H1 (cell line): ENCODE measurements around the gene PDS5A. TPM values are rescaled to one million over a fixed set of nuclear protein-coding genes. Genes with fewer than 3 reads are reported as not detected.

ENCODE experiments used
- CTCF ChIA-PET: fragments of 300-600 bp; sonication (Branson Sonifier 250); formaldehyde crosslinking; loops from one replicate; lab custom pipeline; 2021; ENCODE audit not compliant: partially characterized antibody; lab: Charles Lee
- POLR2A ChIA-PET: fragments of 300-600 bp; sonication (Branson Sonifier 250); formaldehyde crosslinking; loops from one replicate; lab custom pipeline; 2021; ENCODE audit warnings: inconsistent platforms; ENCODE audit not compliant: partially characterized antibody; lab: Charles Lee
- DNase-seq, 2 experiments: peaks; one replicate each; pipeline versions ENCODE4 v3.0.0 to v3.0.0-alpha.2; 2010 to 2022; ENCODE audit warnings: low spot score in 2 of 2, low read depth in 1 of 2, mixed read lengths in 1 of 2
- FAIRE-seq: peaks from 2 replicates; lab custom pipeline; 2011; peaks lifted over from hg19 to GRCh38; lab: Jason Lieb, UNC
- H2AFZ ChIP-seq: 2 replicates; pipeline ENCODE4 v1.8.1; 2012; ENCODE audit warnings: low read length, inconsistent platforms
- H2AK5ac ChIP-seq: 2 replicates; pipeline ENCODE4 v1.6.1; 2013; ENCODE audit warnings: low read depth, low read length
- H2BK120ac ChIP-seq: replicated peaks from 2 replicates; pipeline ENCODE3; 2013; ENCODE audit warnings: low read depth, low read length, inconsistent platforms
- H2BK12ac ChIP-seq: 2 replicates; pipeline ENCODE4 v1.6.1; 2013; ENCODE audit warnings: low read depth, low read length
- H2BK15ac ChIP-seq: 2 replicates; pipeline ENCODE4 v1.6.1; 2013; ENCODE audit warnings: low read length
- H2BK20ac ChIP-seq: 2 replicates; pipeline ENCODE4 v1.6.1; 2013; ENCODE audit warnings: low read length
- H2BK5ac ChIP-seq: 2 replicates; pipeline ENCODE4 v1.6.1; 2013; ENCODE audit warnings: low read depth, low read length
- H3K14ac ChIP-seq: 2 replicates; pipeline ENCODE4 v1.6.1; 2013; ENCODE audit warnings: inconsistent platforms; ENCODE audit not compliant: insufficient read length
- H3K18ac ChIP-seq: 2 replicates; pipeline ENCODE4 v1.6.1; 2013; ENCODE audit warnings: low read length; ENCODE audit errors: extremely low read depth
- H3K23ac ChIP-seq: 2 replicates; pipeline ENCODE4 v1.6.1; 2013; ENCODE audit warnings: inconsistent platforms; ENCODE audit not compliant: insufficient read length
- H3K23me2 ChIP-seq: 2 replicates; pipeline ENCODE4 v1.6.1; 2013; ENCODE audit warnings: low read depth, low read length
- H3K27ac ChIP-seq: 2 replicates; pipeline ENCODE4 v1.6.1; 2011; ENCODE audit warnings: low read depth, low read length, inconsistent platforms
- H3K27me3 ChIP-seq, 4 experiments: replicated peaks in 1 of 4; 1 replicate in 1 of 4; 2 replicates in 3 of 4; pipeline versions ENCODE4 v1.6.1 to v1.8.1; 2011 to 2013; ENCODE audit warnings: low read length in 3 of 4, mild to moderate bottlenecking in 3 of 4, inconsistent platforms in 2 of 4, mixed read lengths in 2 of 4, moderate library complexity in 1 of 4; ENCODE audit not compliant: control insufficient read depth in 3 of 4, insufficient read depth in 3 of 4; ENCODE audit errors: extremely low read depth in 1 of 4
- H3K36me3 ChIP-seq, 4 experiments: 2 replicates each; pipeline versions ENCODE4 v1.6.1 to v1.8.1; 2011 to 2013; ENCODE audit warnings: mild to moderate bottlenecking in 4 of 4, low read length in 3 of 4, moderate library complexity in 2 of 4, control low read depth in 1 of 4, inconsistent platforms in 1 of 4; ENCODE audit not compliant: insufficient read depth in 4 of 4, control insufficient read depth in 2 of 4
- H3K4ac ChIP-seq: replicated peaks from 2 replicates; pipeline ENCODE3; 2013; ENCODE audit warnings: low read length, low read depth, mixed read lengths, inconsistent platforms; ENCODE audit not compliant: insufficient read length
- H3K4me1 ChIP-seq, 4 experiments: replicated peaks in 1 of 4; 1 replicate in 1 of 4; 2 replicates in 3 of 4; pipeline versions ENCODE4 v1.6.1 to v1.8.1; 2011 to 2013; ENCODE audit warnings: low read length in 3 of 4, inconsistent platforms in 2 of 4, mixed read lengths in 1 of 4; ENCODE audit not compliant: insufficient read depth in 4 of 4, control insufficient read depth in 3 of 4
- H3K4me2 ChIP-seq, 2 experiments: 2 replicates each; pipeline versions ENCODE4 v1.6.1 to v1.8.1; 2011 to 2013; ENCODE audit warnings: low read depth in 2 of 2, low read length in 2 of 2, control low read depth in 1 of 2, inconsistent platforms in 1 of 2, mild to moderate bottlenecking in 1 of 2; ENCODE audit not compliant: insufficient read depth in 1 of 2
- H3K4me3 ChIP-seq, 4 experiments: fragments of 200-600, 300-600 bp in 1 of 4; sonication (generic), shearing (Covaris generic), sonication (Bioruptor Twin) in 1 of 4; 2 replicates each; pipeline versions ENCODE4 v1.5.1 to v1.8.1; 2011 to 2016; ENCODE audit warnings: low read length in 4 of 4, low read depth in 3 of 4, control low read depth in 2 of 4, inconsistent platforms in 2 of 4, mild to moderate bottlenecking in 2 of 4, mixed read lengths in 1 of 4, moderate library complexity in 1 of 4; ENCODE audit not compliant: insufficient read depth in 2 of 4; ENCODE audit errors: extremely low read depth in 1 of 4
- H3K56ac ChIP-seq: replicated peaks from 2 replicates; pipeline ENCODE3; 2013; ENCODE audit warnings: low read depth, mild to moderate bottlenecking, mixed read lengths, low read length, inconsistent platforms; ENCODE audit not compliant: insufficient read length
- H3K79me1 ChIP-seq: 2 replicates; pipeline ENCODE4 v1.6.1; 2013; ENCODE audit warnings: low read depth, low read length, control low read depth
- H3K79me2 ChIP-seq, 2 experiments: 2 replicates each; pipeline versions ENCODE4 v1.6.1 to v1.8.1; 2012 to 2013; ENCODE audit warnings: low read length in 2 of 2, mild to moderate bottlenecking in 2 of 2, inconsistent platforms in 1 of 2; ENCODE audit not compliant: insufficient read depth in 2 of 2, control insufficient read depth in 1 of 2
- H3K9ac ChIP-seq, 4 experiments: replicated peaks in 1 of 4; 1 replicate in 1 of 4; 2 replicates in 3 of 4; pipeline versions ENCODE4 v1.6.1 to v1.8.1; 2011 to 2013; ENCODE audit warnings: low read depth in 3 of 4, low read length in 3 of 4, control low read depth in 2 of 4, mild to moderate bottlenecking in 2 of 4, moderate library complexity in 2 of 4, inconsistent platforms in 1 of 4; ENCODE audit errors: extremely low read depth in 1 of 4
- H3K9me3 ChIP-seq, 2 experiments: 2 replicates each; pipeline versions ENCODE4 v1.6.1 to v1.8.1; 2012 to 2013; ENCODE audit warnings: mild to moderate bottlenecking in 2 of 2, moderate library complexity in 2 of 2, control low read depth in 1 of 2, inconsistent platforms in 1 of 2, low read depth in 1 of 2, low read length in 1 of 2, mixed read lengths in 1 of 2; ENCODE audit not compliant: insufficient read depth in 2 of 2
- H4K20me1 ChIP-seq, 2 experiments: replicated peaks in 1 of 2; 2 replicates each; pipeline versions ENCODE3 to v1.8.1; 2011 to 2013; ENCODE audit warnings: inconsistent platforms in 2 of 2, low read length in 2 of 2, mild to moderate bottlenecking in 1 of 2; ENCODE audit not compliant: insufficient read depth in 2 of 2, control insufficient read depth in 1 of 2
- H4K5ac ChIP-seq: 2 replicates; pipeline ENCODE4 v1.6.1; 2013; ENCODE audit warnings: low read length, low read depth, mixed read lengths, inconsistent platforms; ENCODE audit not compliant: insufficient read length
- H4K8ac ChIP-seq: 2 replicates; pipeline ENCODE4 v1.8.0; 2013; ENCODE audit warnings: mild to moderate bottlenecking, moderate library complexity, low read length, inconsistent platforms; ENCODE audit not compliant: insufficient read depth; ENCODE audit errors: extremely low read depth
- H4K91ac ChIP-seq: replicated peaks from 2 replicates; pipeline ENCODE3; 2013; ENCODE audit warnings: low read length, mixed read lengths, inconsistent platforms; ENCODE audit not compliant: insufficient read length
- KDM4A ChIP-seq: IDR thresholded peaks from one replicate; pipeline ENCODE4 v1.7.1; 2012; ENCODE audit warnings: low read depth, mild to moderate bottlenecking, moderate library complexity, low read length, inconsistent platforms; ENCODE audit not compliant: severe bottlenecking
- POLR2A ChIP-seq, 2 experiments: IDR thresholded peaks; 1 replicate in 1 of 2; 2 replicates in 1 of 2; pipeline ENCODE4 v1.6.1; 2011; ENCODE audit warnings: low read depth in 2 of 2, low read length in 2 of 2, mild to moderate bottlenecking in 2 of 2; ENCODE audit errors: control extremely low read depth in 1 of 2
- WGBS, 2 experiments: shearing (Covaris generic) in 1 of 2; methylation state at CpG; one replicate each; pipeline versions ENCODE4 v1.1.6 to v1.1.7; 2013 to 2015; ENCODE audit warnings: low lambda C conversion rate in 2 of 2, mixed read lengths in 2 of 2, inconsistent platforms in 1 of 2, low coverage in 1 of 2, missing lambda C conversion rate in 1 of 2; ENCODE audit not compliant: insufficient replicate concordance in 2 of 2, insufficient coverage in 1 of 2, insufficient read length in 1 of 2; ENCODE audit errors: extremely low coverage in 1 of 2, missing lambda C conversion rate in 1 of 2; 5-methylcytosine and 5-hydroxymethylcytosine counted together
- polyA plus RNA-seq, 7 experiments: library from polyadenylated mRNA; depleted of rRNA in 3 of 7; stranded (reverse) in 5 of 7; unstranded in 2 of 7; fragments of >200 nt in 5 of 7; fragments of 200-250 nt in 2 of 7; gene quantifications; 1 replicate in 5 of 7; 2 replicates in 1 of 7; 4 replicates in 1 of 7; pipeline versions ENCODE4 v1.2.1 to v1.2.3, GENCODE V29; 2011 to 2013; ENCODE audit warnings: missing spikeins in 2 of 7, mixed read lengths in 2 of 7
- total RNA-seq: library from RNA; stranded (reverse); fragmentation: NEBNext Ultra II Directional; extraction: Animal tissue kit (Norgen Biotek cat#: 25700); gene quantifications from 2 replicates; pipeline ENCODE4 v1.2.1, GENCODE V29; 2021

PDS5A gene
- total and polyA plus RNA-seq, 2 of the 8 experiments (the other 6 are each of a cell fraction or from before 2014, with no cell fraction given) = 15.5 to 76.6 TPM

DNA sequence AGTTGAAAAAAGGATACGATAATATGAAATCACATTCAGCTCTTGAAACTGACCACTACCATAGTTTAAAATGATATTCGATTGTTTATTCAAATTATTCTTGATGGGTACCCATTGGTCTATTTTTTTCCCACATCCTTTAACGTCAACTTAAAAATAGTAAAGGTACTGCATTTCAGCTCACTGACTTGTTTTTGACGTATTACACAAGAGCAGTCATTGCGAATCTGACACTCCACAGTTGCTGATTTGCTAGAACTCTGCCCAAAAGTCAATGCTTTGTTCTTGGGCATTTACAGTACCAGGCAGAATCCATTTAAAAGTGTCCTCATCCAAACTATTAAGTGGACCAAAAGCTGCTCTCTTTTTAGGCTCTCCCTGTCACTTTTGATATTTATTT is 1.2 kb upstream of the PDS5A start:
- Histone ChIP-seq H3K79me1 (0 out of 2 replicates have a peak, but pooled peaks cover 2% of the 10 kb centered on the region), H3K14ac (no peak overlapping the region), H2AK5ac (no peak overlapping the region), H4K91ac (no peak overlapping the region), H3K18ac (no peak overlapping the region), H2BK12ac (no peak overlapping the region), H3K9ac (no peak overlapping the region), H3K56ac (no peak overlapping the region), H2BK120ac (no peak overlapping the region), H2BK20ac (no peak overlapping the region), H2AFZ (no peak overlapping the region), H4K5ac (no peak overlapping the region), H4K20me1 (peaks cover 2 to 5% of the 10 kb centered on the region in 2 experiments), H2BK15ac (no peak overlapping the region), H3K4me3 (no peak overlapping the region), H3K23ac (no peak overlapping the region), H3K4me1 (peaks cover 0 to 2% (median 1%) of the 10 kb centered on the region in 4 experiments; a peak in 3 of 7 replicates), H3K79me2 (peaks cover 12 to 29% of the 10 kb centered on the region in 2 experiments), H3K23me2 (no peaks in the 10 kb centered on the region), H3K9me3 (no peaks in the 10 kb centered on the region), H3K27ac (no peak overlapping the region), H2BK5ac (no peak overlapping the region), H3K36me3 (peaks cover 2 to 14% (median 6%) of the 10 kb centered on the region in 4 experiments; a peak in 4 of 8 replicates), H3K4me2 (no peak overlapping the region; a peak in 1 of 4 replicates), H3K27me3 (no peaks in the 10 kb centered on the region), H3K4ac (no peak overlapping the region), H4K8ac (no peak overlapping the region)
- FAIRE-seq = no peak
- ChIA-PET POLR2A (interaction anchor here (1.0 to 2.0 kb wide), 3 partner anchors 75 to 452 kb away, joined by 3 to 15 read pairs (median 4); partner anchors contain the start of genes N4BP2 and UGDH), CTCF (interaction anchor here (0.8 to 1.5 kb wide), 6 partner anchors 75 to 510 kb away, joined by 3 to 5 read pairs (median 4); no protein-coding TSS in a partner anchor)
- no peak for TF ChIP-seq KDM4A
- no peak for TF ChIP-seq POLR2A (IDR thresholded peaks at IDR 0.05; ENCODE audit: control extremely low read depth in 1 of 2, low read depth in 2 of 2, low read length in 2 of 2)
- WGBS, 2 experiments = 89% methylated on average over 5 of the region's 5 CpGs; no CpG with 5 or more reads in 1 of the 2 experiments
- DNase-seq = no peak
